Liver (tissue), 9 donors: ENCODE measurements around the gene FRMD4A. TPM values are rescaled to one million over a fixed set of nuclear protein-coding genes. Genes with fewer than 3 reads are reported as not detected.
"Not testable (repeated sequence)": the region's sequence is repeated elsewhere in the genome, so short reads cannot be mapped to it uniquely, and the experiment has no call there.

ENCODE experiments used
- DNase-seq: peaks from one replicate; pipeline ENCODE4 v3.0.0-alpha.2; 2017; ENCODE audit warnings: low spot score
- H3K27ac ChIP-seq, 2 donors: one replicate each; pipeline ENCODE4 v1.7.0; 2013; ENCODE audit warnings: inconsistent platforms in 2 of 2, low read length in 2 of 2, control low read depth in 1 of 2, low read depth in 1 of 2, mild to moderate bottlenecking in 1 of 2
- H3K27me3 ChIP-seq, 4 donors: one replicate each; pipeline versions ENCODE4 v1.6.1 to v1.7.0; 2013; ENCODE audit warnings: low read length in 3 of 4, inconsistent platforms in 1 of 4, mild to moderate bottlenecking in 1 of 4, moderate library complexity in 1 of 4; ENCODE audit not compliant: control insufficient read depth in 4 of 4, insufficient read depth in 4 of 4
- H3K36me3 ChIP-seq, 4 donors: one replicate each; pipeline versions ENCODE4 v1.6.1 to v1.7.0; 2013; ENCODE audit warnings: low read length in 3 of 4, mild to moderate bottlenecking in 3 of 4, low read depth in 1 of 4, moderate library complexity in 1 of 4; ENCODE audit not compliant: control insufficient read depth in 4 of 4, insufficient read depth in 3 of 4
- H3K4me1 ChIP-seq, 4 donors: one replicate each; pipeline versions ENCODE4 v1.6.1 to v1.7.0; 2013; ENCODE audit warnings: low read length in 3 of 4, mild to moderate bottlenecking in 3 of 4, moderate library complexity in 1 of 4; ENCODE audit not compliant: control insufficient read depth in 4 of 4, insufficient read depth in 4 of 4
- H3K4me3 ChIP-seq, 3 donors: one replicate each; pipeline versions ENCODE4 v1.6.1 to v1.7.0; 2013; ENCODE audit warnings: low read length in 3 of 3, control low read depth in 1 of 3, low read depth in 1 of 3, mild to moderate bottlenecking in 1 of 3
- H3K9ac ChIP-seq, 2 donors: one replicate each; pipeline ENCODE4 v1.7.0; 2013; ENCODE audit warnings: low read length in 2 of 2, mild to moderate bottlenecking in 2 of 2, moderate library complexity in 2 of 2, control low read depth in 1 of 2, low read depth in 1 of 2
- H3K9me3 ChIP-seq, 4 donors: one replicate each; pipeline versions ENCODE4 v1.6.1 to v1.7.0; 2013; ENCODE audit warnings: low read length in 3 of 4; ENCODE audit not compliant: control insufficient read depth in 4 of 4
- ATF3 ChIP-seq: IDR thresholded peaks from 2 replicates; pipeline ENCODE4 v1.6.1; 2016; ENCODE audit warnings: antibody characterized with exemption
- EGR1 ChIP-seq, 2 donors: IDR thresholded peaks; 2 replicates each; pipeline ENCODE4 v1.6.1; 2016 to 2018; ENCODE audit warnings: antibody characterized with exemption in 2 of 2, low read depth in 2 of 2
- FOXA1 ChIP-seq: IDR thresholded peaks from 2 replicates; pipeline ENCODE4 v1.6.1; 2016; ENCODE audit warnings: antibody characterized with exemption
- FOXA2 ChIP-seq: IDR thresholded peaks from 2 replicates; pipeline ENCODE4 v1.6.1; 2016; ENCODE audit warnings: antibody characterized with exemption
- GABPA ChIP-seq, 2 donors: IDR thresholded peaks in 1 of 2; conservative IDR thresholded peaks in 1 of 2; 2 replicates each; pipeline ENCODE4 v1.6.1; 2016; ENCODE audit warnings: antibody characterized with exemption in 2 of 2, mild to moderate bottlenecking in 1 of 2, moderate library complexity in 1 of 2
- HNF4A ChIP-seq, 2 donors: conservative IDR thresholded peaks; 2 replicates each; pipeline ENCODE4 v1.6.1; 2016; ENCODE audit warnings: antibody characterized with exemption in 2 of 2, mild to moderate bottlenecking in 2 of 2
- HNF4G ChIP-seq: IDR thresholded peaks from 2 replicates; pipeline ENCODE4 v1.6.1; 2016; ENCODE audit warnings: antibody characterized with exemption
- JUND ChIP-seq, 2 donors: IDR thresholded peaks; 2 replicates each; pipeline ENCODE4 v1.6.1; 2016; ENCODE audit warnings: antibody characterized with exemption in 2 of 2
- MAX ChIP-seq: IDR thresholded peaks from 2 replicates; pipeline ENCODE4 v1.6.1; 2016; ENCODE audit warnings: antibody characterized with exemption
- NR2F2 ChIP-seq: IDR thresholded peaks from 2 replicates; pipeline ENCODE4 v1.6.1; 2016; ENCODE audit warnings: antibody characterized with exemption
- RAD21 ChIP-seq, 2 donors: IDR thresholded peaks; 2 replicates each; pipeline ENCODE4 v1.6.1; 2016; ENCODE audit warnings: antibody characterized with exemption in 2 of 2, mild to moderate bottlenecking in 2 of 2
- RXRA ChIP-seq, 2 donors: IDR thresholded peaks; 2 replicates each; pipeline ENCODE4 v1.6.1; 2017 to 2018; ENCODE audit warnings: antibody characterized with exemption in 2 of 2, mild to moderate bottlenecking in 1 of 2
- SP1 ChIP-seq: IDR thresholded peaks from 2 replicates; pipeline ENCODE4 v1.6.1; 2018; ENCODE audit warnings: antibody characterized with exemption, mild to moderate bottlenecking
- TAF1 ChIP-seq: conservative IDR thresholded peaks from 2 replicates; pipeline ENCODE4 v1.6.1; 2016; ENCODE audit warnings: antibody characterized with exemption, mild to moderate bottlenecking
- YY1 ChIP-seq: IDR thresholded peaks from 2 replicates; pipeline ENCODE4 v1.6.1; 2016; ENCODE audit warnings: antibody characterized with exemption, mild to moderate bottlenecking
- ZBTB33 ChIP-seq: IDR thresholded peaks from 2 replicates; pipeline ENCODE4 v1.6.1; 2016; ENCODE audit warnings: antibody characterized with exemption
- WGBS: extraction: QIAGEN DNeasy Blood & Tissue Kit; methylation state at CpG from one replicate; pipeline ENCODE4 v1.1.7; 2013; 5-methylcytosine and 5-hydroxymethylcytosine counted together
- polyA plus RNA-seq, 2 donors: library from polyadenylated mRNA; stranded (reverse) in 1 of 2; unstranded in 1 of 2; fragments of 200-250 nt in 1 of 2; fragments of >200 nt in 1 of 2; fragmentation: Nextera tagmentation in 1 of 2; extraction: Ambion mirVana in 1 of 2; gene quantifications; one replicate each; pipeline versions ENCODE4 v1.2.1 to v1.2.3, GENCODE V29; 2013 to 2015
- total RNA-seq, 2 donors: library from RNA; depleted of rRNA; stranded (reverse); fragments of >200 nt; gene quantifications; one replicate each; pipeline ENCODE4 v1.2.3, GENCODE V29; 2014
- TF ChIP-seq, protein P1 (sequence below): fragments of 150-350 bp; IDR thresholded peaks from 2 replicates; pipeline ENCODE4 v1.5.1; 2017; ENCODE audit warnings: improper control_type of control experiment, low read depth, low read length; ENCODE audit not compliant: missing input control
- TF ChIP-seq, protein P2 (sequence below): IDR thresholded peaks from 2 replicates; pipeline ENCODE4 v1.6.1; 2016; ENCODE audit warnings: antibody characterized with exemption, mild to moderate bottlenecking
- donor health status: healthy.
- donor health status: healthy.
- donor health status: healthy.
- donor health status: healthy.
- donor health status: healthy.

FRMD4A gene
- total and polyA plus RNA-seq, 4 donors: 8.2 to 34.3 (median 13.1) TPM

DNA sequence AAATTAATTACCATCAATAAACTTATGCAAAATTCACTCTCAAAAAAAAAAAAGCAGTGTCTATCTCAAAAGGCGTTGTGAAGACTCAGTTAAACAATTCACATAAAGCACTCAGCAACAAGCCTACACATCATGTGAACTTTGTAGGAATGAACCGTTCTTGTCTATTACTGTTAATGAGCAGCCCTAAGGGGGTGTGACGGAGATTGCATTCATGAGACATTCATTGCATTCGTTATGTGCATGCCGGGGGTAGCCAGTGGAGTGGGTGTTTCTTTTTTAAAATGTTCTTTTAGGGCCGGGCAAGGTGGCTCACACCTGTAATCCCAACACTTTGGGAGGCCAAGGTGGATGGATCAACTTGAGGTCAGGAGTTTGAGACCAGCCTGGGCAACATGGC, 551.0 kb downstream of the FRMD4A start (continued):
- TF ChIP-seq, protein P1, sequence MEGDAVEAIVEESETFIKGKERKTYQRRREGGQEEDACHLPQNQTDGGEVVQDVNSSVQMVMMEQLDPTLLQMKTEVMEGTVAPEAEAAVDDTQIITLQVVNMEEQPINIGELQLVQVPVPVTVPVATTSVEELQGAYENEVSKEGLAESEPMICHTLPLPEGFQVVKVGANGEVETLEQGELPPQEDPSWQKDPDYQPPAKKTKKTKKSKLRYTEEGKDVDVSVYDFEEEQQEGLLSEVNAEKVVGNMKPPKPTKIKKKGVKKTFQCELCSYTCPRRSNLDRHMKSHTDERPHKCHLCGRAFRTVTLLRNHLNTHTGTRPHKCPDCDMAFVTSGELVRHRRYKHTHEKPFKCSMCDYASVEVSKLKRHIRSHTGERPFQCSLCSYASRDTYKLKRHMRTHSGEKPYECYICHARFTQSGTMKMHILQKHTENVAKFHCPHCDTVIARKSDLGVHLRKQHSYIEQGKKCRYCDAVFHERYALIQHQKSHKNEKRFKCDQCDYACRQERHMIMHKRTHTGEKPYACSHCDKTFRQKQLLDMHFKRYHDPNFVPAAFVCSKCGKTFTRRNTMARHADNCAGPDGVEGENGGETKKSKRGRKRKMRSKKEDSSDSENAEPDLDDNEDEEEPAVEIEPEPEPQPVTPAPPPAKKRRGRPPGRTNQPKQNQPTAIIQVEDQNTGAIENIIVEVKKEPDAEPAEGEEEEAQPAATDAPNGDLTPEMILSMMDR: no peak
- TF ChIP-seq SP1 (no peak), JUND (IDR thresholded peaks at IDR 0.05) (no peak), TAF1 (no peak)

GRCh38 chr10:13778693-13778960, 552.1 kb downstream of the FRMD4A start:
- DNase-seq, H3K9me3 ChIP-seq, H3K27ac ChIP-seq, H3K36me3 ChIP-seq, H3K4me1 ChIP-seq, H3K4me3 ChIP-seq, H3K27me3 ChIP-seq, H3K9ac ChIP-seq: not testable (repeated sequence)
- WGBS: 95% methylated on average over 4 of the region's 4 CpGs

DNA sequence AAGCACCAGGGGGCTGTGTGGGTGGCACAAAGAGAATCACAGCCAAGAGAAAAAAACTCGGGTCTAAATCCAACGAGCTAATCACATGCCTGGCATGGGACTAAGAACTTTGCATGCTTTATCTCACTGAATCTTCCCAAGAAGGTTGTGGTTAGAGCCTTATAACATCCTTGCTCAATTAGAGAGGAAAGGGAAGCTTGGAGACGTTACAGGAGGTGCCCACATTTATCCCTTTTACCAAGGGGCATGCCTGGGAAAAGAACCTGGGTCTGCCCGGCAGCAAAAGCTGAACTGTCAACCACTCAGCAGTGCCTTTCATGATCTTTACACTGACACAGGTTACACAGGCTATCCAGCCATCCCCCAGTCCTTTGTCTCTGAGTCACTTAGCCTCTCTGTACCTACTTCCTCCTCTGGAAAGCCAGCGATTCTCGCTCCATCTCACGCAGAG, 553.8 kb downstream of the FRMD4A start:
- no peaks in the 10 kb centered on the region for H3K27me3 ChIP-seq
- H3K9me3 ChIP-seq: no peaks in the 10 kb centered on the region
- no peaks in the 10 kb centered on the region for H3K36me3 ChIP-seq
- TF ChIP-seq ATF3 (no peak), FOXA1 (no peak), MAX (no peak), HNF4G (no peak), RXRA (IDR thresholded peaks at IDR 0.05) (no peak), ZBTB33 (no peak), NR2F2 (no peak), SP1 (no peak), JUND (IDR thresholded peaks at IDR 0.05) (no peak), HNF4A (conservative IDR thresholded peaks at IDR 0.05) (no peak), FOXA2 (no peak), EGR1 (IDR thresholded peaks at IDR 0.05; ENCODE audit: low read depth in 2 of 2) (no peak), RAD21 (IDR thresholded peaks at IDR 0.05) (no peak), GABPA (IDR thresholded peaks at IDR 0.05 in 1 of 2, conservative IDR thresholded peaks at IDR 0.05 in 1 of 2) (no peak), YY1 (no peak)
- TF ChIP-seq, protein P2, sequence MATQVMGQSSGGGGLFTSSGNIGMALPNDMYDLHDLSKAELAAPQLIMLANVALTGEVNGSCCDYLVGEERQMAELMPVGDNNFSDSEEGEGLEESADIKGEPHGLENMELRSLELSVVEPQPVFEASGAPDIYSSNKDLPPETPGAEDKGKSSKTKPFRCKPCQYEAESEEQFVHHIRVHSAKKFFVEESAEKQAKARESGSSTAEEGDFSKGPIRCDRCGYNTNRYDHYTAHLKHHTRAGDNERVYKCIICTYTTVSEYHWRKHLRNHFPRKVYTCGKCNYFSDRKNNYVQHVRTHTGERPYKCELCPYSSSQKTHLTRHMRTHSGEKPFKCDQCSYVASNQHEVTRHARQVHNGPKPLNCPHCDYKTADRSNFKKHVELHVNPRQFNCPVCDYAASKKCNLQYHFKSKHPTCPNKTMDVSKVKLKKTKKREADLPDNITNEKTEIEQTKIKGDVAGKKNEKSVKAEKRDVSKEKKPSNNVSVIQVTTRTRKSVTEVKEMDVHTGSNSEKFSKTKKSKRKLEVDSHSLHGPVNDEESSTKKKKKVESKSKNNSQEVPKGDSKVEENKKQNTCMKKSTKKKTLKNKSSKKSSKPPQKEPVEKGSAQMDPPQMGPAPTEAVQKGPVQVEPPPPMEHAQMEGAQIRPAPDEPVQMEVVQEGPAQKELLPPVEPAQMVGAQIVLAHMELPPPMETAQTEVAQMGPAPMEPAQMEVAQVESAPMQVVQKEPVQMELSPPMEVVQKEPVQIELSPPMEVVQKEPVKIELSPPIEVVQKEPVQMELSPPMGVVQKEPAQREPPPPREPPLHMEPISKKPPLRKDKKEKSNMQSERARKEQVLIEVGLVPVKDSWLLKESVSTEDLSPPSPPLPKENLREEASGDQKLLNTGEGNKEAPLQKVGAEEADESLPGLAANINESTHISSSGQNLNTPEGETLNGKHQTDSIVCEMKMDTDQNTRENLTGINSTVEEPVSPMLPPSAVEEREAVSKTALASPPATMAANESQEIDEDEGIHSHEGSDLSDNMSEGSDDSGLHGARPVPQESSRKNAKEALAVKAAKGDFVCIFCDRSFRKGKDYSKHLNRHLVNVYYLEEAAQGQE: no peak
- TF ChIP-seq, protein P1: no peak
- no peaks in the 10 kb centered on the region for H3K4me1 ChIP-seq
- WGBS: 65% methylated on average over 7 of the region's 7 CpGs
- H3K9ac ChIP-seq: no peak overlapping the region
- no peak for DNase-seq
- H3K4me3 ChIP-seq: no peak overlapping the region
- H3K27ac ChIP-seq: no peak overlapping the region
